Tibial artery (tissue), 4 donors: ENCODE measurements around the gene LARGE1.

Experiments
- DNase-seq, 2 donors: peaks; one replicate each; pipeline ENCODE4 v3.0.0-alpha.2; 2019
- H3K27ac ChIP-seq, 2 donors: fragments of 200-600 bp; sonication (generic) in 1 of 2; 1 replicate in 1 of 2; 2 replicates in 1 of 2; pipeline ENCODE4 v1.5.1; 2018 to 2019; ENCODE audit warnings: mild to moderate bottlenecking in 1 of 2
- H3K27me3 ChIP-seq, 2 donors: fragments of 200-600 bp; sonication (generic) in 1 of 2; one replicate each; pipeline versions ENCODE4 v1.5.1 to v1.6.0; 2016 to 2019
- H3K36me3 ChIP-seq, 3 donors: fragments of 200-600 bp; sonication (generic) in 2 of 3; one replicate each; pipeline ENCODE4 v1.5.1; 2016 to 2019; ENCODE audit warnings: mild to moderate bottlenecking in 2 of 3
- H3K4me1 ChIP-seq, 4 donors: fragments of 200-600 bp; sonication (generic) in 2 of 4; 1 replicate in 3 of 4; 2 replicates in 1 of 4; pipeline ENCODE4 v1.5.1; 2016 to 2019
- H3K4me3 ChIP-seq, 2 donors: fragments of 200-600 bp; sonication (generic) in 1 of 2; 1 replicate in 1 of 2; 2 replicates in 1 of 2; pipeline ENCODE4 v1.5.1; 2018 to 2019; ENCODE audit warnings: mild to moderate bottlenecking in 2 of 2
- H3K9me3 ChIP-seq, 3 donors: fragments of 200-600 bp; sonication (generic) in 1 of 3; one replicate each; pipeline ENCODE4 v1.5.1; 2016 to 2019
- CTCF ChIP-seq, 2 experiments: fragments of 200-600 bp in 1 of 2; fragments of 450-650 bp in 1 of 2; IDR thresholded peaks; one replicate each; pipeline ENCODE4 v1.5.1; 2017 to 2019; ENCODE audit warnings: antibody characterized with exemption in 2 of 2, mild to moderate bottlenecking in 1 of 2, moderate library complexity in 1 of 2
- intact Hi-C: fragments of 100-400 bp; cut with DNase I; formaldehyde crosslinking; loops from one replicate; pipeline ENCODE4 v1.15.0; 2023; ENCODE audit warnings: low total_unique reads

LARGE1 gene

GRCh38 chr22:33639588-33640254, 280.6 kb downstream of the LARGE1 start:
- peaks cover 0 to 6% (median 4%) of the 10 kb centered on the region in 3 donors for H3K9me3 ChIP-seq
- TF ChIP-seq CTCF (IDR thresholded peaks at IDR 0.05): no peak

GRCh38 chr22:33635766-33636165, 284.5 kb downstream of the LARGE1 start:
- H3K27ac ChIP-seq: no peak overlapping the region
- TF ChIP-seq CTCF (IDR thresholded peaks at IDR 0.05): no peak
- peaks cover 0 to 6% (median 0%) of the 10 kb centered on the region in 3 donors for H3K9me3 ChIP-seq
- no peaks in the 10 kb centered on the region for H3K27me3 ChIP-seq
- H3K4me1 ChIP-seq: no peaks in the 10 kb centered on the region
- no peak for DNase-seq
- H3K36me3 ChIP-seq: peaks cover 0 to 14% (median 4%) of the 10 kb centered on the region in 3 donors
- intact Hi-C loops: no loop called here
- no peak overlapping the region for H3K4me3 ChIP-seq

More at GRCh38 chr22:33639588-33640254, 280.6 kb downstream of the LARGE1 start:
- Histone ChIP-seq H3K4me3 (no peak overlapping the region), H3K27ac (no peak overlapping the region), H3K36me3 (peaks cover 0 to 15% (median 4%) of the 10 kb centered on the region in 3 donors), H3K4me1 (no peaks in the 10 kb centered on the region), H3K27me3 (no peaks in the 10 kb centered on the region)
- DNase-seq: no peak
- intact Hi-C loops: no loop called here

GRCh38 chr22:33631777-33632176, 288.5 kb downstream of the LARGE1 start:
- Histone ChIP-seq H3K27me3 (no peaks in the 10 kb centered on the region), H3K9me3 (no peaks in the 10 kb centered on the region), H3K4me1 (no peaks in the 10 kb centered on the region), H3K27ac (no peak overlapping the region), H3K36me3 (no peaks in the 10 kb centered on the region), H3K4me3 (no peak overlapping the region)
- no peak for TF ChIP-seq CTCF (IDR thresholded peaks at IDR 0.05)
- intact Hi-C loops: no loop called here
- DNase-seq: no peak

GRCh38 chr22:33625959-33626358, 294.3 kb downstream of the LARGE1 start:
- H3K27ac ChIP-seq: no peak overlapping the region
- peaks cover 9 to 39% (median 10%) of the 10 kb centered on the region in 3 donors for H3K36me3 ChIP-seq
- intact Hi-C loops: no loop called here
- no peak overlapping the region for H3K4me3 ChIP-seq
- H3K9me3 ChIP-seq: no peaks in the 10 kb centered on the region
- TF ChIP-seq CTCF (IDR thresholded peaks at IDR 0.05): no peak
- no peaks in the 10 kb centered on the region for H3K27me3 ChIP-seq
- H3K4me1 ChIP-seq: no peaks in the 10 kb centered on the region
- no peak for DNase-seq

DNA sequence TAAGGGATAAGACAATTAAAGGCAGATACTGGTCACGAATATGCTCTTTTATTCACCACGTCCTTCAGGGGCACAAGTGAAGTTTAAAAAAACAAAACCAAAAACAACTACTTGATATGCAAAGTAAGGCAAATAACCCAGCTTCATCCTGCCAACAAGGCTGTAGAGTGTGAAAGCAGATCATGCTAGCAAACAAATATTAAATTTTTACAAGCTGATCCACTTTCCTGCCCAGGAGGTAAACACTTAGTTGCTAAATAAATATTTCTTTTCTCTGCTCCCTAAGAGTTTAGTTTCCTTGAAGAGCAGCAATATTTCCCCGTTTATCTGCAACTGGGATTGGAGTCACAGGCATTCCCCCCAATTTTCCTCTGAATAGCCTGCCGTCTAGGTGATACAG, 300.2 kb downstream of the LARGE1 start:
- intact Hi-C loops: no loop called here
- H3K27ac ChIP-seq: no peak overlapping the region
- no peak for DNase-seq
- no peak overlapping the region for H3K4me3 ChIP-seq
- H3K36me3 ChIP-seq: peaks cover 8 to 33% (median 9%) of the 10 kb centered on the region in 3 donors
- no peaks in the 10 kb centered on the region for H3K27me3 ChIP-seq
- H3K4me1 ChIP-seq: no peaks in the 10 kb centered on the region
- no peak for TF ChIP-seq CTCF (IDR thresholded peaks at IDR 0.05)
- H3K9me3 ChIP-seq: no peaks in the 10 kb centered on the region
